CD4-positive, alpha-beta T cell treated with Interleukin-17A for 4 hours (primary cell): Measurements from ENCODE around the gene EVPL.
A peak's percentile ranks its signal among the peaks of the same experiment; 100 is the strongest.

ENCODE experiments used
- DNase-seq: peaks from one replicate; pipeline ENCODE4 v3.0.0-alpha.2; 2020; ENCODE audit warnings: mixed read lengths

EVPL gene

DNA sequence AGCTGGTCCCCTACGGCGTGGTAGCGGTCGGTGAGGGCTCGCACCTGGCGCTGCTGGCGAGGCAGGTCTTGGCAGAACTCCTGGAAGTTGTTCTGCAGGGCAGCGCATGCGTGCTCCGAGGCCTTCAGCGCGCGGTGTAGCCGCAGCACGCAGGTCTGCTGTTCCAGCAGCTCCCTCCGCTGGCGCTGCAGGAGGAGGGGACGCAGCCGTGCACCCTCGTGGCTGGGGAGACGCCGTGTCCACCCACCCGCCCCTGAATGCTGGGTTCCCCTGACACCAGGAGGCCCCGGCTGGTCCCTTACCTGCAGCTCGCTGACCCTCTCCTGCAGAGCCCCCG, 12.2 kb downstream of the EVPL start:
- DNase-seq, result no peak

- peak; percentile 86 for DNase-seq
Observed at GRCh38 chr17:76014100-76014924, 12.8 kb downstream of the EVPL start.

GRCh38 chr17:76013377-76013932, 13.7 kb downstream of the EVPL start:
- DNase-seq, result no peak

DNA sequence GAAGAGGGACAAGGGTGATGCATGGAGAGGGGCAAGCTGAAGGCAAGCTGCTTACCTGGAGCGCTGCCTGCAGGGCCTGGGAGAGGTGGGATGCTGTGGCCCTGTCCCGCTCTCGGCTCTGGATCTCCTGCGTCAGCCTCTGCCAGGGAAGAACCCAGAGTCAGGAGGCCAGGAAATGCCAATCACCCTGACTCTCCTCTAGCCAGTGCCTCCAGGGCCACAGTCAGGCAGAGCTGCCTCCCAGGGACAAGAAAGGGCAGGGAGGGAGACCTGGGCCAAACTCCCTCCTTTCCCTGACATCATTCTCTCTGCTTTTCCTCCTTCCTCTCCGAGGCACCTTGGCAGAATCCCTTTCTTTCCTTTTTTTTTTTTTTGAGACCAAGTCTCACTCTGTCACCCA, 15.2 kb downstream of the EVPL start:
- DNase-seq, result no peak

- no peak for DNase-seq
Observed at GRCh38 chr17:76009969-76010661, 17.0 kb downstream of the EVPL start.

- DNase-seq, result no peak
Observed at GRCh38 chr17:76009447-76009846, 17.7 kb downstream of the EVPL start.

DNA sequence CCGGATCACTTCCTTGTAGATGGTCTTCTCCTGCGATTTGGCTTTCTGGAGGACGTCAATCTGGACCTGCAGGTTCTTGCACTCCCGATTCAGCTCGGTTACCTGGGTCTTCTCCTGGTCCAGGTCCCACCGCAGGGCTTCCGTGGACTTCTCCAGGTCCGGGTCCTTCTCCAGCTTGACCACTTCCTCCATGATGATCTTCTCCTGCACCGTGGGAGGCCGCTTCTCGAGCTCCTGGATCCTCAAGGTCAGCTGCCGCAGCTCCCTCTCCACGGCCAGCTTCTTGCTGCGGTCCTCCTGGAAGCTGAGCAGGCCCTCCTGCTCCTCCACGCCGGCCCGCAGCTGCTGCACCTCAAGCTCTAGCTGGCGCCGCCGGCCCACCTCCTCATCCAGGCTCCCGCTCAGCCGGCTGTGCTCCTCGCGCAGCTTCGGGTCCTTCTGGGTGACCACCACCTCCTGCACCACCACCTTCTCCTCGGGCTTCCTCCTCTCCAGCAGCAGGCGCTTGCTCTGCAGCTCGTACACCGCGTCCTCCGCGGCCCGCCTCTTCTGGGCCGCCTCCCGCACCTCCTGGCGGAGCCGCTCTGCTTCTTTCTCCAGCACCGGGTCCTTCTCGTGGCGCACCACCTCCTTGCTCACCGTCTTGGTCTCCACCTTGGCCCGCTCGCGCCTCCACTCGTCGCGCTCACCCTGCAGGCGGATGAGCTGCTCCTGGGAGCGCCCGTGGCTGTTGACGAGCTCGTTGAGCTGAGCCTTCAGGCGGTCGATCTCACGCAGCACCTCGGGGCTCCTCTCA, 18.3 kb downstream of the EVPL start:
- DNase-seq, result no peak

- DNase-seq, result no peak
Observed at GRCh38 chr17:76008208-76008607, 18.9 kb downstream of the EVPL start.

DNA sequence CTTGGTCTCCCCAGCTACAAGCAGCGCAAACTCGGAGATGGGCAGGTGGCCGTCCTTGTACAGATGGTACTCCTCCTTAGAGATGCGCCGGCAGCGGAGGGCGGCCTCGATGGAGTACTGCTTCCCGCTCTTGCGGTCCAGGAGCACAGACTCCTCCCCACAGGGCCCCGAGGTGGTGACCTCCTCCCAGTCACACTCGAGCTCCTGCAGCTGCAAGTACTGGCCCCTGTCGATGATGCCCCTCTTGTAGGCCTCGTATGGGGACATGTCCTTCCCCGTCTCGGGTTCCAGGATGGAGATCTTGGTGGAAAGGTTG, 19.3 kb downstream of the EVPL start:
- no peak for DNase-seq

- no peak for DNase-seq
Observed at GRCh38 chr17:76007131-76007849, 19.8 kb downstream of the EVPL start.

DNA sequence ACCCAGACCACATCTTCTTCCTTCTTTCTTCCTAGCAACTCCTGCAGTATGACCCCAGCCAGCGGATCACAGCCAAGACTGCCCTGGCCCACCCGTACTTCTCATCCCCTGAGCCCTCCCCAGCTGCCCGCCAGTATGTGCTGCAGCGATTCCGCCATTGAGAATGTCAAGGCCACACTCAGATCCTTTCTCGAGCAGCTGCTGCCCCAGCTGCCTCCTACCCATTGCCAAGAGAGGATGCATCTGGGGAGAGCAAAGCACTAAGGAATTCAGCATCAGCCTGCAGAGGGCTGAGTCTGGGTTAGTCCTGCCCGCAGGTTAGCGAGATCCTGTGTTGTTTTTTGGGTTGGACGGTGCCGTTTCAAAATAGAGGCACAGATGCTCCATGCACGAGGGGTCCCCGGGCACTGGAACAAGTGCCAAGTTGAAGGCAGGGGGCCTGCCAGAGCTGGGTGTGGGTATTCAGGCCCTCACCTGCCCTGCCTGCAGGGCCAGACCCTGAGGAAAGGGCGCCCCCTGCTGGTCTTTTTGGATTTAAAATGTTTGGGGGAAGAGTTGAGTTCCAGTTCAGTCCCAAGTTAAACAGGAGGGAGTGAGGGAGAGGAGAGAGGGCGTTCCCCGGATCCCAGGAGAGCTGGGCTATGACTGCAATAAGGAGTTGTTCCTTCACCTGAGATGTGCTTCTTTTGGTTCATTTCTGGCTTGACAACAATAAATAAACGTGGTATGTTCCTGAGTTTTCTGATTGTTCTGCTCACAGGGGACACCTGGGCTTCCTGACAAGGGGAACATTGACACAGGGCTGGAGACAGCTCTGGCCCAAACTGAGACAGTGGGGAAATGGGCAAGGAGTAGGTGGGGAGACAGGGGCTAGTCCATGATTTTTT, 21.6 kb downstream of the EVPL start:
- DNase-seq, result peak; percentile 90

DNA sequence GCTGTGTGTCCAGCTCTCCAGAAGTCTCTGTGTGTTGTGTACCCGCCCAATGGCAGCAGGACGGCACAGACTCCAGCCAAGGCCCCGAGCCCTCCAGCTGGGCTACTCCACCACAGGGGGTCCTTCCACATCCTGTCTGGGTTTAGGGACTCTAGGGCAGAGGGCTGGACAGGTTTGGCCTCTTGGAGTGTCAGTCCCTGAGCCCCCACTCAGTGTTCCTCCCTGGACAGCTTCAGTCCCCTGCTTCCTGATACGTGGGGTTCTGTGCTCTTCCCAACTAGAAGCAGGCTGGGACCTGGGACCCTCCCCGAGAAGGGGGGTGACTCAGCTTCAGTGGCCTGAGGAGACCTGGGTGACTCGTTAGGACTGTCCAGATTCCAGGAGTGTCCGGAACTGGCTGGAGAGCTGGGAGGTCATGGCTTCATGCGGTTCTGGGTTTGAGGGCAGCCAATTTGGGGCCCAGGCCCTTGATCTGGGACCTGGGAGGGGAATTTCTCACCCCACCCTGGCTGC, 22.3 kb downstream of the EVPL start:
- no peak for DNase-seq

DNA sequence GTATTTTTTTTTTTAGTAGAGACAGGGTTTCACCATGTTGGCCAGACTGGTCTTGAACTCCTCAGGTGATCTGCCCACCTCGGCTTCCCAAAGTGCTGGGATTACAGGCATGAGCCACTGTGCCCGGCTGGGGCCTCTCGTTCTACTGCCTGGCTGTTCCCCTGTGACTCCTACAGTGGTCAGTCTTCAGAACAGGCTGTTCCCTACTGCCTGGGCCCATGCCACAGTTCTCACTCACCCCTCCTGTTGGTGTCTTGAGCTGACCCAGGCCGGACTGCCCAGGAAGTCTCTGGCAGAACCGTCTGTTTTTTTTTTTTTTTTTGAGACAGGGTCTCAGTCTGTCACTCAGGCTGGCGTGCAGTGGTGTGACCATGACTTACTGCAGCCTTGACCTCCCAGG, 23.2 kb downstream of the EVPL start:
- DNase-seq, result no peak

DNA sequence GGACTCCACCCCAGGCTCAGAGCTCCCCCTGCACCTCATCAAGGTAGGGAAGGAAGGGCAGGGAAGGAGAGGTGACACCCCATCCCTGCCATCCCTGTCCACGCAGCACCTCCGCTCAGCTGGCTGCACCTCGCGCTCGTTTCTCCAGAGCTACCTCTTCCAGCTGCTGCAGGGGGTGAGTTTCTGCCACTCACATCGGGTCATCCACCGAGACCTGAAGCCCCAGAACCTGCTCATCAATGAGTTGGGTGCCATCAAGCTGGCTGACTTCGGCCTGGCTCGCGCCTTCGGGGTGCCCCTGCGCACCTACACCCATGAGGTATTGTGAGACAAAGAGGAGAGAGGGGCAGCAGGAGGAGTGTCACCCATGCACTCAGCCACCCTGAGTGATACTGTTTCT, 25.0 kb downstream of the EVPL start:
- no peak for DNase-seq

- DNase-seq, result no peak
Observed at GRCh38 chr17:76000755-76001521, 26.2 kb downstream of the EVPL start, which contains the start of gene CDK3. Gene CDK3 (plus strand): TSS chr17:76000855. CDS start chr17:76001426, 571 bp downstream.

DNA sequence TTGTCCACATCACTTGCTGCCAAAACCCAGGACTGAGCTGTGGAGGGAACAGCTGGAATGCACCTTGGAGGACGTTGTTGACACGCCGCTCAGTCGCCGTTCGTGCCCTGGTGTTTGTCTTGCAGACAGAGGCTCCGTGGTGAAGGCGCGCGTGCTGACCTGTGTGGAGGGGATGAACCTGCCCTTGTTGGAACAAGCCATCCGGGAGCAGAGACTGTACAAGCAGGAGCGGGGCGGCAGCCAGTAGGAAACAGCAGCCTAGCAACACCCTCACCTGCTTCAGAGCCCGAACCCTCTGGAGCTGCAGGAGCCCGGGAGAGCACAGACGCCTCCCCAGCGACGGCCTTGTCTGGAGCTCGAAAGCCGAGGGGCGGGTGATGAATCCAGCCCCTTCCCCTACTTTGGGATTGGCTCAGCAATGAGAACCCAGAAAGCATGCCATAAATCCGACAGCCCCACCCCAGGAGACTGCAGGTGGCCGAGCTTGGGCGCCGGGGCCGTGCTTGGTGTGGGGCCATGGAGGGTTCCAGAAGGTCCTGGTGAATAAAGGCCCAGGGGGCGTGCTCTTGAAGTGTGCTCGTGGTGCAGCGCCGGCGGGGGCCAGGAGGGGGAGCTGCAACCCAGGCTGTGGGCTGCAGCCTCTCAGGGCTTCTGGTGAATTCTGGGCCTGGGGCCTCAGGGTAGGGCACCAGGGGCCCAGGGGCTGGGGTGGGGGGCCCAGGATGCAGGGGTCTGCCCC, 26.9 kb downstream of the EVPL start:
- DNase-seq, result peak; percentile 76

GRCh38 chr17:75998327-75998795, 28.7 kb downstream of the EVPL start:
- no peak for DNase-seq

GRCh38 chr17:75996665-75997590, 30.2 kb downstream of the EVPL start:
- peak; percentile 47 for DNase-seq
